ENCODE measurements around the gene EYS. TPM values are rescaled to one million over a fixed set of nuclear protein-coding genes. Genes with fewer than 3 reads are reported as not detected.

Gene EYS
- total RNA-seq, 1 donor from 2014 or later = not detected

DNA sequence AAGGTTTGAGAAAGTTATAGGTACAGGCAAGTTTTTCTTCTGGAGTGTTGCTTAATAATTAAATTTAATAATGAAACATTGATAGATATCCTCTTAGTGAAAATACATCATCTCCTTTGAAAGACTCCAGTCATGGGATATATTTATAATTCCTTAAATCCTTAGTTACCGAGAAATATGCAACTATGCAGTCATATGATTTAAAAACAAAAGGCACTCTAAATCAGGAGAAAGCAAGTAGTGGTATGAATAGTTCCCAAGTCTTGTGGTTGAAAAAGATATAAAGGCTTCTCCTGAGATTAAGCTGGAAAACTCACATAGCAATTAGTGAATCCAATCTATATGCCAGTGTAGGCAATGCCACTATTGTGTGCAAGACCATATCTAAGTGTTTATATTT lies 475.4 kb downstream of the EYS start:
- intact Hi-C loops (cut with micrococcal nuclease) = no loop called here

DNA sequence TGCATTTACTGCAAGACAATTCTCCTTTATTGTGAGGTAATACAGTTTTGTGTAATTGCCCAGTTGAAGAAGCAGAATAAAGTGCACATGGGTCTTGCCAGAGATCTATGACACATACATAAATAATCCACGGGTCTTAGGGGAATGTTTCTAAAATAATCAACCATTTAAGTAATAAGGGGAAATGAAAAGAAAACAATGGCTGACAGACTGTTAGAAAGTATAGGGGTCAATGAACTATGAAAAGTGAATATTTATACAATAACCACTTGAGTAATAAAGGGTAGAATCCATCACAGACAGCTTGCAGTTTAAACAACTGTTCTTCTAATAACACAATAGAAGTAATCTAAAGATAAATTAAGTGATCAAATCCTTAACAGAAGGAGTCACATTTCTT lies 477.2 kb downstream of the EYS start:
- intact Hi-C loops (cut with micrococcal nuclease) = no loop called here

DNA sequence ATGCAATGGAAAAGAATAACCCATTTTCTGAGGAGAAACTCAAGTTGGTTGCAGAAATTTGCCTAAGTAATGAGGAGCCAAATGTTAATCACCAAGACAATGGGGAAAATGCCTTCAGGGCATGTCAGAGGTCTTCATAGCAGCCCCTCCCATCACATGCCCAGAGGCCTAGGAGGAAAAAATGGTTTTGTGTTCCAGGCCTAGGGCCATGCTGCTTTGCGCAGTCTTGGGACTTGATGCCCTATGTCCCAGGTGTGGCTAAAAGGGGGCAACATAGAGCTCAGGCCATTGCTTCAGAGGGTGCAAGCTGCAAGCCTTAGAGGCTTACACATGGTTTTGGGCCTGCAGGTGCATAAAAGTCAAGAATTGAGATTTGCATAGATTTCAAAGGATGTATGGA lies 485.9 kb downstream of the EYS start:
- intact Hi-C loops (cut with micrococcal nuclease) = no loop called here

DNA sequence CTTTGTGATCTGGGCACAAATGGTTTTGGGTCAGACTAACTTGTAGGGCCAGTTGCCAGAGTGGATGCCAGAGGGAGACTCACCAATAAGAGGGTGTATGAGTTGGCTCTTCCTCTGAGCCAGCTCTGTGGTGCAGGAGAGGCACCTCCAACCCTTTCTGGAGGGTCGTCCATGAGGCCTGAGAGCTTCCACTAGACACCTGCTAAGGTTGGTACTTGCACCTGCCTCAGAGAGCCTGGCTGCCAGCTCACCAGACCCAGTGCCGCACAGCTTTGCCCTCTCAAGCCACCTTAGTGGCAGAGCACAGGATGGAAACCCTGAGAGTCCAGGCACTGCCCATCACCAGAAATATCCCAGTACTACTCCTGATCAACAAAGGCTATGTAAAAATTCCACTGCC lies 504.3 kb downstream of the EYS start:
- intact Hi-C loops (cut with micrococcal nuclease) = no loop called here

DNA sequence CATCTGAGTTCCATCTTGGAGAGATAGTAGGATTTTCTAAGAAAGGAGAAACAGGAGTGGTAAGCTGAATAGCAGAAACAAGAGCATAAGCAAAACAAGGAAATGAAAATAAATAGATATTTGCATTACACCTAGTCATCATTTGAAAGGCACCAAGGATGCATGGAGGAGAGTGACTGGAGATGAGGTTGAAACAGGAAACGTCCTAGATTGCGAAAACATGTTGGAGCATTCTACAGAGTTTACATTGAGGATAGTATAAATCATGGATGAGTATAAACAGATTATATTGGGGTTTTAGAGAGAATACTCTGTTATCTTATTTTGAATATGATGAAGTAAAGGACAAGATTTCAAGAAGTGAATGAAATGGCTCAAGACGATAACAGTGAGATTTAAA lies 507.3 kb downstream of the EYS start:
- intact Hi-C loops (cut with micrococcal nuclease) = no loop called here

DNA sequence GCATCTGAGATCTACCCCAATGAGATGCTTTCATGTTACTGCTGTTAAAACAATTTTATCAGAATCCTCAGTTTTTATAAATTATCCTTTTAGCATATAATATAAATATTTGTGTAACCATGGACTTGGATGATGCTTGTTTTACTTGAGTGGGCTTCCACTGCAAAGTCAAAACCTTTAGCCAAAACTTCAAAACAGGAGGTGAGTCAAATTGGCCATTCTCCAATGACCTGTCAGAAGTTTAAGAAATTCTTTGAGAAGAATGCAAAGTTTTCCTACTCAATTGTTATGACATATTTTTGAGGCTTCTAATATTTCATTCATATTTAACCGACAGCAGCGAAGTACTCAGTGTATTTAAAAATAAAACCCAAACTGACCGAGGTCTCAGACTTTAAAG lies 507.9 kb downstream of the EYS start:
- intact Hi-C loops (cut with micrococcal nuclease) = no loop called here

DNA sequence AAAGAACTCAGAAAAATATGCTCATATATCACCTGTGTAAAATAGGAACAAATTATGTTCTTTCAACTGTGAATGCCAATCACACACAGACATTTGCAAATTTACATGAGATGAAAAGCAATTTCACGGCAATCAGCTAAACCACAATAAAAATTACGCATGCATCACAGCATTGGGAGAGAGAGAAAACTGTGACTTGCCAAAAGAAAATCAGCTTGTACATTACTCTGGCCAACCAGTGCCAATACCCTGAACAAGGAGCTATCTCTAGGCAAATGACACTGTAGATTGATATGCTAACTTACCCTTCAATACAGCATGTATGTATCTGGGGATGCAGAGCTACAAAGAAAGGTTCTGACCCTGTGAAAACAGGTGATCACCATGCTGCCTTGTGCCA lies 515.6 kb downstream of the EYS start:
- intact Hi-C loops (cut with micrococcal nuclease) = no loop called here

DNA sequence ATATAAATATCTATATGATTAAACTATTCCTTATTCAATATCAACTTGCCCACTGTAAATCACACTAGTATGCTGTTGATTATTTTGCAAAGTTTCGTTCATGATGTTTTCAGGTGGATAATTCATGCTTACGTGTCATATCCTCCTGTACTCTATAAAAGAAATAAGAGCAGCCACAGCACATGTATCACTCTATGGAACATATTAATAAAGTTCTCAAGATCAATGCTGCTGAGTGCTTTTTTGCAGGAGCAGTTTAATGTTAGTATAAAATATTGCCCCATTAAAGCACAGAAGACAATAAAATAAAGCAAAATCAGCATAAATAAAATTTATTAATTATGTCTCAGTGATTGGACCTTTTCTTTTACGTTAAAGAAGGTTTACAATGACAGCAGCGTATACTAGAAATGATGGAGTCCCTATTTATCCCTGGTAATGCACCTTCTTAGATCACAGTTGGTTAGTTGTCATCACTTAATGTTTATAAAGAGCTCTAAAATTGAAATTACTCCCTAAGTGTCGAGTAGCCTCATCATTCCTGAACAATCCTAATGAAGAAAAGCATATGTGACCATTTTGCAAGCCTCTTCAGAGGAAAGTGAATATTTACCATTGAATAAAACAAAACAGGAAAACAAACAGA lies 517.7 kb downstream of the EYS start:
- intact Hi-C loops (cut with micrococcal nuclease) = no loop called here

DNA sequence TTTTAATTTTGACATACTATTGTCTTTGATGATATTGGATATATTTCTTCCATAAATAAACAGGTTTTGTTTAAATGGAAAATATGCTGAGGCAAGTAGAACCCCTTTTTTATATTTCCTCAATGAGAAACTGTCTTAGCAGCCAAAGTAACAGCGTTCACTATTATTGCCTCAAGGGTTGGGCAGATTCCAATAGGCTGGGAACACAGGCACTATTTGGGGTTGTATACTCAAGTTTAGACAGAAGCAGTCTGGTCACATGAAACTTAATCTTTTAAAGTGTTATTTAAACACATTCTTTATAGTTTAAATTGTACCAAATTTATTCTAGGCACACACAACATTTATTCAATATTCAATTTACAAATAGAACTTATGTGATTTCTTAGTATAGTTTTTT lies 520.2 kb downstream of the EYS start:
- intact Hi-C loops (cut with micrococcal nuclease) = no loop called here

DNA sequence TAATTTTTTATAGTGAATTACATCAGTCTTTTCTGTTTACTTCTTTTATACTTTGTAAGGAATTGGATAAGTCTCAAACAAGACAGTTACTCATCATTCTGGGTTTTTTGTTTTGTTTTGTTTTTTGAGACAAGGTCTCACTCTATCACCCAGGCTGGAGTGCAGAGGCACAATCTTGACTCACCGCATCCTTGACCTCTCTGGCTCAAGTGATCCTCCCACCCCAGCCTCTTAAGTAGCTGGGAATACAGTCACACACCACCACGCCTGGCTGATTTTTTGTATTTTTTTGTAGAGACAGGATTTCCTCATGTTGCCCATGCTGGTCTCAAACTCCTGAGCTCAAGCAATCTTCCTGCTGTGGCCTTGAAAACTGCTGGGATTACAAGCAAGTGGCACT lies 524.3 kb downstream of the EYS start:
- intact Hi-C loops (cut with micrococcal nuclease) = no loop called here

DNA sequence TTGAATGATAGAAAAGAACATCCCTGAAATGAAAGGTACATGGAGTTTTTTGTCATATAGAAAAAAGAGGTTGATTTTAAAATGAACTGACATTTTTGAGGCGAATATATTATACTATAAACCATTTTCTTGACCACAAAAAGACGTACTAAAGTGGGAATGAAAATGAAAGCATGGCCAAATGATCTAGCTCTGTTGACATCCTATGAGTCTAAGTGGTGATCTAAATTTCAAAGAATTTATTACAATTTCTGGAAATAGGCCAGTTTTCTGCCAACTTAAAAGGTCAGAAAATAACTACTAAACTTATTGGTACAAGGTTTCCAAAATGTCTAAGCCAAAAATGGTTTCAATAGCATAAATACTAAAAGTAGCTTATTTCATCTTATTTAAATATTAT lies 536.8 kb downstream of the EYS start:
- intact Hi-C loops (cut with micrococcal nuclease) = no loop called here

DNA sequence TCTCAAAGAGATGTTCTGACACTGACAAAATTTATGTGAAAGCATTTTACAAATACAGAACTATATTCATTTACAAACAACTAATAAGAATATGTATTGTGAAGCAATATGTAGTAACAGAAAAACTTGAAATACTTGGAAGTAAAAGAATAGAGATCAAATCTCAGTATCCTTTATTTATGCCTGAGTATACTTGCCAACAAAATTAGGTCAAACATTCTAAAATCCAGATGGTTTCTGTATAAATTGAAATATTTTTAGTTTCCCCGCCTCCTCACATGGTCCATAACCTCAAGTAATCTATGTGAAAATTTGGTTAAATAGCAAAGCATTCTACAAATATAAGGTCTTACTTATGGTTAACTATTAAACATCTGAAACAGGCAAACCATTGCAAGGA lies 545.4 kb downstream of the EYS start:
- intact Hi-C loops (cut with micrococcal nuclease) = no loop called here

DNA sequence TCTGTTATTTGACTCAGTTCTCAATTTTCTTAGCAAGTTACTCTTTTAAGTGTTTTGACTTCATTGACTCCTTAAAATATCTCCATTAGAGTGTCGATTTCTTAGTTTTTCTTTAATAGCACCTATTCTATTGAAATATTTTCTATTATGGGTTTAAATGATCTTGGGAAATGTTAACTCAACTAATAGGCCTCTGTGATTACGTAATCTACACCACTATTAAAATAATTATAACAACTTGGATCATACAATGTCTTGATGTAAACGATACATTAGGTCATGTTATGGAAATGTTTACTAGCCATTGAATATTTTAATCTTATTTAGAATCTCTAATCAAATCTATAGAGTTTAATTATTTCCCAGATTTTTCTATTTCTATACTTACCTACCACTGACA lies 550.0 kb downstream of the EYS start:
- intact Hi-C loops (cut with micrococcal nuclease) = no loop called here

DNA sequence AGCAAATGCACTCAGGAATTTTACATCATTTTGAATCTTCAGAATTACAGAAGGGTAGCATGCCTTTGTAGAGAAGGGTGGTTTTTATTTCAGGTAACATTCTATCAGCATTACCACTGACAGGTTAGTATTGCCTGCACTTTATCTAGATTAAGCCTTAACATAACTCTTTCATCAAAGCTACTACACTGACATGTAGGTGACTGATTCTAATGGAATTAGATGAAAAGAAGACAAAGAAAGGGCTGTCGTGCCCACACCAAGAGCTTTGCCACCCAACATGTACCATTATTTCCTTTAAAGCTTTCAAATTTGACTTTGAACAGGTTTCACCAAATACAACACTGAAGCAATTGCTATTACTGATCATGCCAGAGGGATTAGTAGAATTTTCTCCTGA lies 551.9 kb downstream of the EYS start:
- intact Hi-C loops (cut with micrococcal nuclease) = no loop called here

DNA sequence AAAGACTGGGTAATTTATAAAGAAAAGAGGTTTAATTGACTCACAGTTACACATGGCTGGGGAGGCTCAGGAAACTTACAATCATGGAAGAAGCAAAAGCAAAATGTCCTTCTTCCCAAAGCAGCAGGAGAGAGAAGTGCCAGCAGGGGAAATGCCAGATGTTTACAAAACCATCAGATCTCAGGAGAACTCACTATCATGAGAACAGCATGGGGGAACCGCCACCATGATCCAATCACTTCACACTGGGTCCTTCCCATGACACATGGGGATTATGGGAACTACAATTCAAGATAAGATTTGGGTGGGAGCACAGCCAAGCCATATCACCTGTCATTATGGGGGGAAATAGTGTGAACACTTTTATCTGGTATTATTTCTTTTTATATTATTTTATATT lies 557.2 kb downstream of the EYS start:
- intact Hi-C loops (cut with micrococcal nuclease) = no loop called here

DNA sequence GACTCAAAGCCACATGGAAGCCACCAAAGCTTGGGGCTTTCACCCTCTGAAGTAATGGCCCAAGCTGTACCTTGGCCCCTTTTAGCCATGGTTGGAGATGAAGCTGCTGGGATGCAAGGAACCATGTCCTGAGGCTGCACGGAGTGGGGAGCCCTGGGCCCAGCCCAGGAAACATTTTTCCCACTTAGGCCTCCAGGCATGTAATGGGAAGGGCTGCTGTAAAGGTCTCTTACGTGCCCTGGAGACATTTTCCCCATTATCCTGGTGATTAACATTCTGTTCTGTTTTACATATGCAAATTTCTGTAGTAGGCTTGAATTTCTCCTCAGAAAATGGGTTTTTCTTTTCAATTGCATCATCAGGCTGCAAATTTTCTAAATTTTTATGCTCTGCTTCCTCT lies 558.2 kb downstream of the EYS start:
- intact Hi-C loops (cut with micrococcal nuclease) = no loop called here

DNA sequence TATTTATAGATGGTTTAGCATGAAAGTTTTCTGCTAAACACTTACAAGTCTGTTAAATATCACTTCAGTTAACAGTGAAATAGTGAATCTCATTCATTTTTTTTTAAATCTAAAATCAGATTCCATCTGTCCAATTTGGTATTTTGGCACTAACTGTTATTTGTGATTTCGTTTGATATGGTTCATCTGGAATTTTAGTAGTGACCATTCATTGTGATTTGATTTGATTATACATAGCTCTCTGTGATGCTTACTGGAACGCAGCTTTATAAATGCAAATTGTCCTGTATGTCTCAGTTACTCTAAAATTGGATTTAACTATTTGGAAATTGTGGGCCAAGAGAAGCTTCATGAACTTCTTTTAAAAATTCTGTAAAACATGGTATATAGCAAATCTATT lies 571.5 kb downstream of the EYS start:
- intact Hi-C loops (cut with micrococcal nuclease) = no loop called here

DNA sequence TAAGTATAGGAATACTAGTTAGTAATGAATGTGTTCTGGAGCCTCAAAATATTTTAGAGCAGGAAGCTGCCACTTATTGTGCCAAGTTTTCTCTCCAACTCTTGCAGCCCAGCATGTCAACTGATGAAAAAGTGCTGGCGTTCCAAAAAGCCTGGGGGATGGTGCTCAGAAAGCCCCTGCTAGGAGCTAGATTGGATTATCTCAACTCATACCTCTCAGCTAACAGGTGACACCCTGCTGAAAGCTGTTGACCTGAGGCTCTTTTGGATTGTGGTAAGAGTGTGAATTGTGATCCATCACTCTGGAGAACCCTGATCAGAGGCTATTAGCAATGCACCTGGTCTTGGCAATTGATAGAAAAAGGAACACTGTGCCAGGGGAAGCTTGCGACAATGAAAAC lies 580.4 kb downstream of the EYS start:
- intact Hi-C loops (cut with micrococcal nuclease) = no loop called here

DNA sequence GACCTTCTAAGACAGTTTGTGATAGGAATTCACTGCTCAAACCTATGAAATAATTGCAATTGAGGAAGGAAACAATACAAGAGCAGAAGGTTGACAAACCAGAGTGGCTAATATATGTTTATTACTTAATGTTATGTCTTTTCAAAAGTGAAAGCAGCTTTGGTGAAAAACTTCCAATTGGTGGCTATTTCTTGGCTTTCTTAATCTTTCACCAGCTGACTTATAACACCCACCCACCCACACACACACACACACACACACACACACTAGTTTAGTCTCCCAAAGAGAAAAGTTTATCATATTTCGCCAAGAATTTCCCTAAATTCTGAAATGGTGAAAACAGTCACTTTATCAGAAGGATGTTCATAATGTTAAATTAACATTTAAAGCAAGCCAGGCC lies 583.5 kb downstream of the EYS start:
- intact Hi-C loops (cut with micrococcal nuclease) = no loop called here

DNA sequence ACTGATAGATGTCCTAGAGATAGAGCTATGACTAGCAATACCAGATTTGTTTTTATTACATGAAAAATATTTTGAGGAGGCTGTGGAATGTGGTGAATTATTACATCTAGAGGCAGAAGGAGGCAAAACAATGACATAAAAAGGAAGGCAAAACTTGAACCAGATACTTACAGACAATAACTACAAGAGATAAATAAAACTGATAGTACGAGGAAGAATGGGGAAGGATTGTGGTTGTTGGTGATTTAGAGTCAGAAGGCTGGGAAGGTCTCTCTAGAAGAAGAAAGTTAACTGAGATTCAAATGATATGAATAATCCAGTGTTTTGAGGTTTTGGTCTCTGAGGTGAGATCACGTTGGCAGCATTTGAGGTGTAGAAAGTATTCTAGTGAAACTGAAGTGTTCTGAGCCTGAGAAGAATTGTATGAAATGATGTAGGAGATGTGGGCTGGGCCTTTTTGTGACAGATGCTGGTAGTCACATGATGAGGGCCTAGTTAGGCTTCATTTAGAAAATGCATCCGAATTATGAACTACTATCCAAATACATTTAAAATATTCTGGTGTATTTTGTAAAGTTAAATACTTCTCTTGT lies 589.1 kb downstream of the EYS start:
- intact Hi-C loops (cut with micrococcal nuclease) = no loop called here

DNA sequence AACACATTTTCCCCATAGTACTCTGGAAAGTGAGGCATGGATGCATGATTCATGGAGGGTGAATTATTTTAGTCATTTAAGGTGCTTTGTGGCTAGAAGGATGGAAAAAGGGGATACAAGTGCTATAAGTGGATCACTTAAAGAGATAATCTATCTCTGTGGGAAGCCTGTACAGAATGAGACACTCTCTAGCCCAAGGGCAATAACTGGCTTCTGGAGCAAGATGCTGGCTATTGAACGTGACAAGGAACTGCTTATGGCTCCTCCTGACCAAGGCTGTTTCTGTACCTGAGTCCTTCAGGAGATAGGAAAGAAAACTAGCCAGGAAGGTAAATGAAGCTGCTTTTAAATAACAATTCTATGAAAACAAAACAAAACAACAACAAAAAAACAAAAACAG lies 590.7 kb downstream of the EYS start:
- intact Hi-C loops (cut with micrococcal nuclease) = no loop called here

DNA sequence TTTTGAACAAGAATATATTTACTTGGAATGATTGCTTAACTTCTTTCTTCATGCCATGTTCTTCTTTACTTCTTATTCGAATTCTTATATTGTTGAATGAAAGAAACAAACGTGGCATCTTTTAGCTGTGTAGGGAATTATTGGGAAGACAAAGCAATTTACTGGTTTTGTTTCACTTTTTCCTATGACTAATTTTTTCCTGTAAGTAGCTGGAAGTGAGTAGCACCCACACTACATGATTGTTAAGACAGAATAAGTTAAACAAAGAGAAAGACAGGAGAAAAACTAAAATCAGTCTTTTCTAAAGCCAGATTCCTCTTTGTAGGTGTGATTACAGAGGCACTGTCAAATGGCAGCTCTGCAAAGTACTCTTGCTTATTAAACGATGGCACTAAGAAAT lies 593.4 kb downstream of the EYS start:
- intact Hi-C loops (cut with micrococcal nuclease) = no loop called here

DNA sequence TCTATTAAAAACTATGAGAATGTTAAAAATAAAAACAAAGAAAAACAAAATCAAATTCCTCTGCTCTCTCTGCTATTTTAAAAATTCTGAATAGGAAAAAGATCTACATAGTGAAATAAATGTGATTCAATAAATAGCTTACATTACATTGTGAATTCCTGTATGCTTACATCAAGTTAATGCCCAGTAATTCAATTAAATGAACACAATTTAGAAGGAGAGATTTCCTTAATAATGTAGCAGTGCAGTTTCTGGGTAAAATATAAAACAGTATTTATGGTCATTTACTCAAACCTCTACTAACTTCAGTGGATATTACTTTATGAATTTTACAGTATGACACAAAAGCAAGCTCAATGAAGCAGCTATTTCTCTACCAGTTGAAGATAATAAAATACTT lies 594.6 kb downstream of the EYS start:
- intact Hi-C loops (cut with micrococcal nuclease) = no loop called here

DNA sequence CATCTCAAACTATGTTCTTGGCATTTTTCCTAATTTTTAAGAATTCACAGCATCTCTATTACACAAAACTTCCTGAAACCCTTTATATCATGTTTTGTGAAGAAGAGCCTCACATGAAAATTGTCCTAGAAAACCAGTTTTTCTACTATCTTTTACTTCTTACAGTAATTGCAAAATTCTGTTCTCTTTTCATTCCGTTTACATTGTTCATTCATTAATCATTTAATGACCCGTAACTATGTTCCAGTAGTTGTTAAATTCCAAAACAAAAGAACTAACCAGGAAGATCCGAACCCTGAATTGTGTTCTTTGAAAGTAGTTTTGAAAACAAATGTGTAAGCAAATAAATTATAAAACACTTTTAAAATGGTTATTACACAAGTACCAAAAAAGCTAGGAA lies 597.0 kb downstream of the EYS start:
- intact Hi-C loops (cut with micrococcal nuclease) = no loop called here
